HepG2 (cell line): ENCODE results near the gene SYNE2. TPM values are rescaled to one million over a fixed set of nuclear protein-coding genes. Genes with fewer than 3 reads are reported as not detected.
"Not testable (repeated sequence)": the region's sequence is repeated elsewhere in the genome, so short reads cannot be mapped to it uniquely, and the experiment has no call there.

Experiments used
- ATAC-seq: fragments of 200-7000 bp; cut with Tn5 transposase; 3 replicates; pipeline ENCODE4 v1.9.1; 2020; ENCODE audit warnings: mild to moderate bottlenecking, moderate library complexity
- BruUV-seq: library from RNA; stranded (reverse); fragments of 400-500 nt; replicated peaks from 2 replicates; lab custom pipeline; 2021; lab: Mats Ljungman, UMichigan
- CTCF ChIA-PET: fragments of 300-600 bp; formaldehyde crosslinking; extraction: SDS; loops from one replicate; lab custom pipeline; 2021; ENCODE audit warnings: low total read pairs, inconsistent platforms, low intra/inter-chr PET ratio; lab: Yijun Ruan, JAX
- POLR2A ChIA-PET: fragments of 350-600 bp; sonication (Branson Sonifier 250); formaldehyde crosslinking; loops from one replicate; lab custom pipeline; 2020; ENCODE audit warnings: antibody characterized with exemption, inconsistent platforms; lab: Yijun Ruan, JAX
- DNase-seq: peaks from one replicate; pipeline ENCODE4 v3.0.0-alpha.2; 2015; ENCODE audit warnings: low spot score
- FAIRE-seq: peaks from 3 replicates; lab custom pipeline; 2011; peaks lifted over from hg19 to GRCh38; lab: Jason Lieb, UNC
- H2AFZ ChIP-seq: one replicate; pipeline ENCODE4 v1.6.1; 2011; ENCODE audit warnings: low read length, inconsistent platforms
- H3K27ac ChIP-seq: fragments of 300-600 bp; 3 replicates; pipeline ENCODE4 v1.8.0; 2011; ENCODE audit warnings: mixed run types, mild to moderate bottlenecking, mixed read lengths, low read length, inconsistent platforms; ENCODE audit not compliant: insufficient read depth; ENCODE audit errors: extremely low read length
- H3K27me3 ChIP-seq, 2 experiments: fragments of 200-600 bp in 1 of 2; 2 replicates in 1 of 2; 3 replicates in 1 of 2; pipeline versions ENCODE4 v1.6.0 to v1.8.0; 2011; ENCODE audit warnings: low read length in 2 of 2, mild to moderate bottlenecking in 2 of 2, moderate library complexity in 2 of 2, inconsistent platforms in 1 of 2; ENCODE audit not compliant: insufficient read depth in 2 of 2, control insufficient read depth in 1 of 2
- H3K36me3 ChIP-seq, 2 experiments: fragments of 200-600 bp in 1 of 2; replicated peaks in 1 of 2; 2 replicates in 1 of 2; 3 replicates in 1 of 2; pipeline versions ENCODE4 v1.5.1 to v1.8.0; 2011; ENCODE audit warnings: low read length in 2 of 2, inconsistent platforms in 1 of 2; ENCODE audit not compliant: insufficient read depth in 2 of 2, control insufficient read depth in 1 of 2
- H3K4me1 ChIP-seq: 2 replicates; pipeline ENCODE4 v1.5.1; 2012; ENCODE audit warnings: low read length, inconsistent platforms; ENCODE audit not compliant: insufficient read depth
- H3K4me2 ChIP-seq: 2 replicates; pipeline ENCODE4 v1.6.0; 2011; ENCODE audit warnings: low read depth, low read length, inconsistent platforms
- H3K4me3 ChIP-seq, 3 experiments: fragments of 200-600 bp in 1 of 3; sonication (generic), shearing (Covaris generic) in 1 of 3; replicated peaks in 1 of 3; 2 replicates each; pipeline ENCODE4 v1.5.1; 2011 to 2016; ENCODE audit warnings: low read length in 3 of 3, inconsistent platforms in 2 of 3, low read depth in 2 of 3, mild to moderate bottlenecking in 2 of 3, control low read depth in 1 of 3, mixed read lengths in 1 of 3; ENCODE audit not compliant: insufficient read depth in 1 of 3
- H3K79me2 ChIP-seq: one replicate; pipeline ENCODE4 v1.6.1; 2011; ENCODE audit warnings: low read length, inconsistent platforms; ENCODE audit not compliant: insufficient read depth
- H3K9ac ChIP-seq: 2 replicates; pipeline ENCODE4 v1.6.0; 2011; ENCODE audit warnings: mild to moderate bottlenecking, low read depth, low read length, inconsistent platforms; ENCODE audit not compliant: insufficient read depth
- H3K9me3 ChIP-seq: 2 replicates; pipeline ENCODE4 v1.5.1; 2012; ENCODE audit warnings: mild to moderate bottlenecking, low read length
- H4K20me1 ChIP-seq: 2 replicates; pipeline ENCODE4 v1.6.0; 2011; ENCODE audit warnings: inconsistent platforms, mild to moderate bottlenecking, low read length, moderate library complexity; ENCODE audit not compliant: insufficient read depth
- CREB1 ChIP-seq, 2 experiments: fragments of 450-650 bp in 1 of 2; IDR thresholded peaks; 2 replicates each; pipeline ENCODE4 v1.6.1; 2016 to 2017; ENCODE audit warnings: control low read depth in 1 of 2, mild to moderate bottlenecking in 1 of 2, missing compliant biosample characterization in 1 of 2, missing genetic modification characterization in 1 of 2
- WGBS: methylation state at CpG from one replicate; pipeline ENCODE4 v1.1.6; 2017; ENCODE audit warnings: low lambda C conversion rate; 5-methylcytosine and 5-hydroxymethylcytosine counted together
- in situ Hi-C: cut with HindIII; loops from 2 replicates; pipeline ENCODE4 v1.10.0; 2017; ENCODE audit warnings: low pct_unique_long_range_greater_than_20kb; ENCODE audit not compliant: extremely low pct_ligation_motif_present
- intact Hi-C: fragments of 100-400 bp; cut with micrococcal nuclease; formaldehyde crosslinking; loops from one replicate; pipeline ENCODE4 v1.10.0; 2022; ENCODE audit not compliant: unreplicated experiment
- polyA plus RNA-seq, 8 experiments: library from polyadenylated mRNA; depleted of rRNA in 3 of 8; stranded (reverse) in 7 of 8; unstranded in 1 of 8; fragments of >200 nt; fragmentation: Illumina TruSeq in 4 of 8; extraction: Trizol in 4 of 8; gene quantifications; 2 replicates each; pipeline versions ENCODE4 v1.2.1 to v1.2.3, GENCODE V29; 2011 to 2016; ENCODE audit warnings: low read depth in 4 of 8, missing spikeins in 1 of 8, mixed read lengths in 1 of 8; ENCODE audit not compliant: insufficient read depth in 1 of 8
- total RNA-seq, 5 experiments: library from RNA; depleted of rRNA; stranded (reverse); fragments of >200 nt; fragmentation: Illumina TruSeq; extraction: Trizol; gene quantifications; 2 replicates each; pipeline ENCODE4 v1.2.3, GENCODE V29; 2016; ENCODE audit warnings: low read depth in 1 of 5

The SYNE2 gene
- total and polyA plus RNA-seq, 2 of the 13 experiments (the other 11 are each of a cell fraction or from before 2014, with no cell fraction given): 6.2 to 13.3 TPM

DNA sequence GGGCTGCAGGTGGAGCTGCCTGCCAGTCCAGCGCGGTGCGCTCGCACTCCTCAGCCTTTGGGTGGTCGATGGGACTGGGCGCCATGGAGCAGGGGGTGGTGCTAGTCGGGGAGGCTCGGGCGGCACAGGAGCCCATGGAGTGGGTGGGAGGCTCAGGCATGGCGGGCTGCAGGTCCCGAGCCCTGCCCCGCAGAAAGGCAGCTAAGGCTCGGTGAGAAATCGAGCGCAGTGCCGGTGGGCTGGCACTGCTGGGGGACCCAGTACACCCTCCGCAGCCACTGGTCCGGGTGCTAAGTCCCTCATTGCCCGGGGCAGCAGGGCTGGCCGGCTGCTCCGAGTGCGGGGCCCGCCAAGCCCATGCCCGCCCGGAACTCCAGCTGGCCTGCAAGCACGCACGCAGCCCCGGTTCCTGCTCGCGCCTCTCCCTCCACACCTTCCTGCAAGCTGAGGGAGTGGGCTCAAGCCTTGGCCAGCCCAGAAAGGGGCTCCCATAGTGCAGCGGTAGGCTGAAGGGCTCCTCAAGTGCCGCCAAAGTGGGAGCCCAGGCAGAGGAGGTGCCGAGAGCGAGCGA lies 49.5 kb upstream of the SYNE2 start:
- H2AFZ ChIP-seq, ATAC-seq, BruUV-seq, H3K4me1 ChIP-seq, DNase-seq, H3K9me3 ChIP-seq, H3K9ac ChIP-seq, H3K4me2 ChIP-seq, intact Hi-C loops, in situ Hi-C loops, H3K79me2 ChIP-seq, H3K4me3 ChIP-seq, H4K20me1 ChIP-seq, H3K27me3 ChIP-seq, FAIRE-seq, POLR2A ChIA-PET, H3K36me3 ChIP-seq, CTCF ChIA-PET, H3K27ac ChIP-seq: not testable (repeated sequence)
- 86% methylated on average over 18 of the region's 35 CpGs for WGBS

DNA sequence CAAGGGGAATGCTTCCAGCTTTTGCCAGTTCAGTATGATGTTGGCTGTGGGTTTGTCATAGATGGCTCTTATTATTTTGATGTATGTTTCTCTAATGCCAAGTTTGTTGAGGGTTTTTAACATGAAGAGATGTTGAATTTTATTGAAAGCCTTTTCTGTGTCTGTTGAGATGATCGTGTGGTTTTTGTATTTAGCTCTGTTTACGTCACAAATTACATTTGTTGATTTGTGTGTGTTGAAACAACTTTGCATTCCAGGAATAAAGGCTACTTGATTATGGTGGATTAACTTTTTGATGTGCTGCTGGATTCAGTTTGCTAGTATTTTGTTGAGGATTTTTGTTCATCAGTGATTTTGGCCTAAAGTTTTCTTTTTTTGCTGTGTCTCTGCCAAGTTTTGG lies 46.7 kb upstream of the SYNE2 start:
- H3K27me3 ChIP-seq; H3K27ac ChIP-seq; intact Hi-C loops; H3K9me3 ChIP-seq; in situ Hi-C loops; ATAC-seq; H3K79me2 ChIP-seq; H3K4me3 ChIP-seq; POLR2A ChIA-PET; H3K36me3 ChIP-seq; FAIRE-seq; BruUV-seq; H4K20me1 ChIP-seq; H3K4me2 ChIP-seq; DNase-seq; H2AFZ ChIP-seq; CTCF ChIA-PET; H3K9ac ChIP-seq; TF ChIP-seq CREB1 (CRISPR knock-in tag; IDR thresholded peaks at IDR 0.05): not testable (repeated sequence)
- WGBS: 38% methylated on average over 2 of the region's 2 CpGs
- peak; percentile 53; the same call in 1 of the 2 replicates for TF ChIP-seq CREB1 (IDR thresholded peaks at IDR 0.05)
- peaks cover 18% of the 10 kb centered on the region for H3K4me1 ChIP-seq
